Endothelial cell of umbilical vein (primary cell): ENCODE data around the gene OR4K1. TPM values are rescaled to one million over a fixed set of nuclear protein-coding genes. Genes with fewer than 3 reads are reported as not detected.

Experiments used
- BruUV-seq: library from RNA; stranded (reverse); fragments of 400-500 nt; replicated peaks from 2 replicates; lab custom pipeline; 2021; lab: Mats Ljungman, UMichigan
- CTCF ChIA-PET: fragments of 300-600, 350-600 bp; sonication (Branson Sonifier 250); formaldehyde crosslinking; loops from one replicate; lab custom pipeline; 2021; ENCODE audit warnings: antibody characterized with exemption, inconsistent platforms; lab: Charles Lee
- POLR2A ChIA-PET: fragments of 300-600, 350-600 bp; sonication (Branson Sonifier 250); formaldehyde crosslinking; loops from one replicate; lab custom pipeline; 2021; ENCODE audit warnings: antibody characterized with exemption, inconsistent platforms; lab: Charles Lee
- DNase-seq: peaks from one replicate; pipeline ENCODE4 v3.0.0-alpha.2; 2011; ENCODE audit warnings: low read depth, low spot score
- FAIRE-seq: peaks from 2 replicates; lab custom pipeline; 2011; peaks lifted over from hg19 to GRCh38; lab: Jason Lieb, UNC
- H2AFZ ChIP-seq: 2 replicates; pipeline ENCODE4 v1.6.0; 2012; ENCODE audit warnings: low read depth, low read length, control low read depth, inconsistent platforms
- H3K27ac ChIP-seq: 2 replicates; pipeline ENCODE4 v1.5.1; 2011; ENCODE audit warnings: low read depth, mild to moderate bottlenecking, control low read depth, low read length, moderate library complexity; ENCODE audit not compliant: insufficient read depth
- H3K27me3 ChIP-seq, 2 experiments: 2 replicates each; pipeline versions ENCODE4 v1.6.0 to v1.6.1; 2011; ENCODE audit warnings: low read length in 2 of 2, mixed read lengths in 1 of 2; ENCODE audit not compliant: control insufficient read depth in 2 of 2, insufficient read depth in 2 of 2
- H3K36me3 ChIP-seq, 2 experiments: 2 replicates in 1 of 2; 3 replicates in 1 of 2; pipeline ENCODE4 v1.5.1; 2011; ENCODE audit warnings: low read length in 2 of 2, mild to moderate bottlenecking in 1 of 2, moderate library complexity in 1 of 2; ENCODE audit not compliant: control insufficient read depth in 2 of 2, insufficient read depth in 2 of 2; ENCODE audit errors: extremely low read depth in 1 of 2
- H3K4me1 ChIP-seq: 3 replicates; pipeline ENCODE4 v1.5.1; 2011; ENCODE audit warnings: mild to moderate bottlenecking, low read length; ENCODE audit not compliant: control insufficient read depth, insufficient read depth; ENCODE audit errors: extremely low read depth
- H3K4me2 ChIP-seq: 2 replicates; pipeline ENCODE4 v1.6.1; 2011; ENCODE audit warnings: low read length, control low read depth, mixed read lengths; ENCODE audit not compliant: insufficient read depth
- H3K4me3 ChIP-seq, 3 experiments: fragments of 200-600 bp in 1 of 3; sonication (generic), shearing (Covaris generic) in 1 of 3; replicated peaks in 1 of 3; 2 replicates each; pipeline ENCODE4 v1.5.1; 2011 to 2016; ENCODE audit warnings: control low read depth in 3 of 3, low read length in 3 of 3, mild to moderate bottlenecking in 2 of 3, inconsistent platforms in 1 of 3, low read depth in 1 of 3, moderate library complexity in 1 of 3; ENCODE audit not compliant: insufficient read depth in 1 of 3
- H3K79me2 ChIP-seq: 2 replicates; pipeline ENCODE4 v1.6.0; 2012; ENCODE audit warnings: low read length, inconsistent platforms; ENCODE audit not compliant: control insufficient read depth, insufficient read depth
- H3K9ac ChIP-seq: replicated peaks from 2 replicates; pipeline ENCODE3; 2011; ENCODE audit warnings: low read length, control low read depth; ENCODE audit not compliant: insufficient read depth; ENCODE audit errors: extremely low read depth
- H3K9me1 ChIP-seq: replicated peaks from 3 replicates; pipeline ENCODE4 v1.6.0; 2011; ENCODE audit warnings: mild to moderate bottlenecking, low read length; ENCODE audit not compliant: control insufficient read depth, insufficient read depth; ENCODE audit errors: extremely low read depth
- H3K9me3 ChIP-seq: replicated peaks from 2 replicates; pipeline ENCODE4 v1.5.1; 2012; ENCODE audit warnings: low read length, inconsistent platforms; ENCODE audit not compliant: control insufficient read depth, insufficient read depth
- H4K20me1 ChIP-seq: replicated peaks from 2 replicates; pipeline ENCODE3; 2011; ENCODE audit warnings: mild to moderate bottlenecking, low read length; ENCODE audit not compliant: control insufficient read depth, insufficient read depth; ENCODE audit errors: extremely low read depth
- CTCF ChIP-seq, 2 donors: IDR thresholded peaks; 1 replicate in 1 of 2; 2 replicates in 1 of 2; pipeline ENCODE4 v1.5.1; 2011; ENCODE audit warnings: low read length in 2 of 2, mild to moderate bottlenecking in 2 of 2, moderate library complexity in 2 of 2, control low read depth in 1 of 2, inconsistent platforms in 1 of 2, low read depth in 1 of 2; ENCODE audit not compliant: insufficient read depth in 1 of 2; ENCODE audit errors: extremely low read depth in 1 of 2
- EZH2 ChIP-seq: IDR thresholded peaks from 2 replicates; pipeline ENCODE4 v1.6.1; 2012; ENCODE audit warnings: borderline replicate concordance, low read depth, mild to moderate bottlenecking, moderate library complexity, low read length, inconsistent platforms; ENCODE audit not compliant: severe bottlenecking
- FOS ChIP-seq: IDR thresholded peaks from 2 replicates; pipeline ENCODE4 v1.6.1; 2011; ENCODE audit warnings: mild to moderate bottlenecking, low read length, moderate library complexity, borderline replicate concordance; ENCODE audit not compliant: insufficient read depth
- GATA2 ChIP-seq: IDR thresholded peaks from 2 replicates; pipeline ENCODE4 v1.7.0; 2011; ENCODE audit warnings: low read depth, mild to moderate bottlenecking, moderate library complexity, mixed read lengths, low read length; ENCODE audit not compliant: insufficient read length, insufficient read depth
- JUN ChIP-seq: IDR thresholded peaks from 2 replicates; pipeline ENCODE4 v1.6.1; 2011; ENCODE audit warnings: borderline replicate concordance, low read depth; ENCODE audit not compliant: insufficient read length, insufficient read depth
- MYC ChIP-seq: IDR thresholded peaks from one replicate; pipeline ENCODE4 v1.6.1; 2011; ENCODE audit warnings: mild to moderate bottlenecking, low read depth, low read length
- POLR2A ChIP-seq: IDR thresholded peaks from 2 replicates; pipeline ENCODE4 v1.6.1; 2012; ENCODE audit warnings: low read depth, mild to moderate bottlenecking, control low read depth, low read length
- POLR2AphosphoS5 ChIP-seq: IDR thresholded peaks from 2 replicates; pipeline ENCODE4 v1.6.1; 2012; ENCODE audit warnings: low read depth, mild to moderate bottlenecking, control low read depth, low read length, moderate library complexity; ENCODE audit not compliant: insufficient read depth
- dilution Hi-C: fragments of 300-500 bp; cut with MboI; formaldehyde crosslinking; loops from one replicate; pipeline ENCODE4 v1.15.0; 2019; ENCODE audit warnings: low sequenced_read_pairs; ENCODE audit not compliant: extremely low pct_ligation_motif_present
- intact Hi-C: fragments of 100-400 bp; cut with micrococcal nuclease; formaldehyde crosslinking; loops from one replicate; pipeline ENCODE4 v1.10.0; 2022
- polyA plus RNA-seq, 4 experiments: library from polyadenylated mRNA; depleted of rRNA in 3 of 4; stranded (reverse) in 3 of 4; unstranded in 1 of 4; fragments of >200 nt; gene quantifications; 2 replicates each; pipeline versions ENCODE4 v1.2.1 to v1.2.3, GENCODE V29; 2011 to 2012; ENCODE audit warnings: missing spikeins in 1 of 4
- total RNA-seq: library from RNA; stranded (reverse); gene quantifications from 2 replicates; pipeline ENCODE4 v1.2.3, GENCODE V29; 2021
- TF ChIP-seq, protein P1 (sequence below): IDR thresholded peaks from 2 replicates; pipeline ENCODE4 v1.6.1; 2011; ENCODE audit not compliant: insufficient read depth, insufficient read length

The OR4K1 gene
- total and polyA plus RNA-seq, 2 donors (not counting 3 experiments of a cell fraction or from before 2014, with no cell fraction given), result not detected

GRCh38 chr14:19900999-19901398, 29.7 kb upstream of the OR4K1 start:
- POLR2A ChIA-PET, result no interaction called here
- no TSS peak for BruUV-seq
- intact Hi-C loops, result no loop called here
- no peak overlapping the region for H3K27ac ChIP-seq
- DNase-seq, result no peak
- no peaks in the 10 kb centered on the region for H3K4me1 ChIP-seq
- H4K20me1 ChIP-seq, result no peaks in the 10 kb centered on the region
- H3K4me3 ChIP-seq, result no peak overlapping the region
- no peaks in the 10 kb centered on the region for H3K79me2 ChIP-seq
- dilution Hi-C loops, result no loop called here
- peaks cover 6% of the 10 kb centered on the region for H3K9me3 ChIP-seq
- no peak overlapping the region for H3K4me2 ChIP-seq
- TF ChIP-seq FOS (no peak), MYC (no peak)
- no peaks in the 10 kb centered on the region for H3K27me3 ChIP-seq
- H3K9ac ChIP-seq, result no peak overlapping the region
- CTCF ChIA-PET, result no interaction called here
- H3K36me3 ChIP-seq, result no peaks in the 10 kb centered on the region
- H3K9me1 ChIP-seq, result no peaks in the 10 kb centered on the region
- no peak for FAIRE-seq
- H2AFZ ChIP-seq, result no peak overlapping the region

GRCh38 chr14:19902409-19902808, 28.3 kb upstream of the OR4K1 start:
- dilution Hi-C loops, result no loop called here
- BruUV-seq, result no TSS peak
- no peak for DNase-seq
- Histone ChIP-seq H4K20me1 (no peaks in the 10 kb centered on the region), H3K9me1 (no peaks in the 10 kb centered on the region), H3K79me2 (no peaks in the 10 kb centered on the region), H3K9ac (no peak overlapping the region), H3K4me2 (no peak overlapping the region), H3K36me3 (no peaks in the 10 kb centered on the region), H3K27me3 (no peaks in the 10 kb centered on the region), H3K4me1 (no peaks in the 10 kb centered on the region), H2AFZ (no peak overlapping the region), H3K27ac (no peak overlapping the region), H3K9me3 (peaks cover 7% of the 10 kb centered on the region), H3K4me3 (no peak overlapping the region)
- intact Hi-C loops, result no loop called here
- ChIA-PET POLR2A (no interaction called here), CTCF (no interaction called here)
- FAIRE-seq, result no peak
- TF ChIP-seq GATA2, result no peak
- TF ChIP-seq CTCF (IDR thresholded peaks at IDR 0.05; ENCODE audit: extremely low read depth in 1 of 2, insufficient read depth in 1 of 2, low read depth in 1 of 2, low read length in 2 of 2), result no peak
- TF ChIP-seq EZH2, result no peak
- TF ChIP-seq POLR2AphosphoS5, result no peak
- no peak for TF ChIP-seq MYC
- no peak for TF ChIP-seq POLR2A
- TF ChIP-seq, protein P1, sequence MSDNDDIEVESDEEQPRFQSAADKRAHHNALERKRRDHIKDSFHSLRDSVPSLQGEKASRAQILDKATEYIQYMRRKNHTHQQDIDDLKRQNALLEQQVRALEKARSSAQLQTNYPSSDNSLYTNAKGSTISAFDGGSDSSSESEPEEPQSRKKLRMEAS, result no peak
- no peak for TF ChIP-seq JUN
- no peak for TF ChIP-seq FOS
